ENCODE measurements around the gene SLC2A13. TPM values are rescaled to one million over a fixed set of nuclear protein-coding genes. Genes with fewer than 3 reads are reported as not detected.

The SLC2A13 gene
- total RNA-seq, 2 donors from 2014 or later: 5.9 to 13.7 TPM

DNA sequence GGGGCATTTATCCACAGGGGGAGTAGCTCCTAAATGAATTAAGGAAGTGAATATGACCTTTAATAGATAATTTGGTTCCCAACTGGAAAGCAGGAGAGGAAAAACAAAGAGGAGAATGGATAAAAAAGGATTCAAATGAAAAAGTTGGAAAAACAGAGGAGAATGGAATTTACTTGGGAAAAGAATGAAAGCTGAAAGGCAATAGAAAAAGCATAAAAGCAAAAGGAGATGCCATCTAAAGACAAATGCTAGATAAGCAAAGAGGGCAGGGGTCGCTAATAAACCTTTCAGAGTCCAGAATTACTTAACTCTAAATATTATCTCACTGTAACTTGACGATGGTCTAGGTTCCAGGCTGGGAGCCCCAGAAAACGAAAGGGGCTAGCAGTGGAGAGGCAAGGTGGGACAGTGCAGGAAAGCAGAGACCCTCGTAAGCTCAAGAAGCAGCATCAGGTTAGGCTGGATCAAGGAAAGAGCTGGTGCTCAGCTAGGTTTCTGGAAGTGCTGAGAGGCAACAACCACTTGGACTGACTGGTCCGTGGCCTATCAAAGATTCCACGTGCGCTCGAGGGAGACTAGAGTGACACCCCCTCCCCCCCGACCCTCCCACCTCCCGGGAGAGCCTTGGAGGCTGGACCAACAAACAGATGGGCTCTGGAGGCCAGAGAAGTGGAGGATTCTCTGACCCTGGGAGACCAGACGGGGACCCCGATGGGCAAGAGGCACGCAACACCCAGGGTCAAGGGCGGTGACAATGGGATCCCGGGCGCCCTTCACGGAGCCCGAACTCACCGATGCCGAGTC lies 1.2 kb downstream of the SLC2A13 start:
- Histone ChIP-seq H3K27ac (peak overlapping the region; percentile 74 to 78), H3K4me3 (peak overlapping the region; percentile 69 to 87), H3K9me3 (no peaks in the 10 kb centered on the region), H3K27me3 (replicated peaks; ENCODE audit: insufficient read depth) (no peaks in the 10 kb centered on the region), H3K36me3 (no peaks in the 10 kb centered on the region), H3K4me1 (replicated peaks) (no peaks in the 10 kb centered on the region)
- WGBS: 21% methylated on average over 20 of the region's 20 CpGs
- TF ChIP-seq POLR2A (IDR thresholded peaks at IDR 0.05): no peak
- TF ChIP-seq, protein P1, sequence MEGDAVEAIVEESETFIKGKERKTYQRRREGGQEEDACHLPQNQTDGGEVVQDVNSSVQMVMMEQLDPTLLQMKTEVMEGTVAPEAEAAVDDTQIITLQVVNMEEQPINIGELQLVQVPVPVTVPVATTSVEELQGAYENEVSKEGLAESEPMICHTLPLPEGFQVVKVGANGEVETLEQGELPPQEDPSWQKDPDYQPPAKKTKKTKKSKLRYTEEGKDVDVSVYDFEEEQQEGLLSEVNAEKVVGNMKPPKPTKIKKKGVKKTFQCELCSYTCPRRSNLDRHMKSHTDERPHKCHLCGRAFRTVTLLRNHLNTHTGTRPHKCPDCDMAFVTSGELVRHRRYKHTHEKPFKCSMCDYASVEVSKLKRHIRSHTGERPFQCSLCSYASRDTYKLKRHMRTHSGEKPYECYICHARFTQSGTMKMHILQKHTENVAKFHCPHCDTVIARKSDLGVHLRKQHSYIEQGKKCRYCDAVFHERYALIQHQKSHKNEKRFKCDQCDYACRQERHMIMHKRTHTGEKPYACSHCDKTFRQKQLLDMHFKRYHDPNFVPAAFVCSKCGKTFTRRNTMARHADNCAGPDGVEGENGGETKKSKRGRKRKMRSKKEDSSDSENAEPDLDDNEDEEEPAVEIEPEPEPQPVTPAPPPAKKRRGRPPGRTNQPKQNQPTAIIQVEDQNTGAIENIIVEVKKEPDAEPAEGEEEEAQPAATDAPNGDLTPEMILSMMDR (IDR thresholded peaks at IDR 0.05): no peak
- TF ChIP-seq POLR2AphosphoS5 (IDR thresholded peaks at IDR 0.05): no peak
- DNase-seq (ENCODE audit: low spot score): no peak
- intact Hi-C loops (cut with DNase I): loop anchor here (5.0 kb wide), 2 partner anchors 72 to 118 kb away; partner anchors contain the start of gene LRRK2

DNA sequence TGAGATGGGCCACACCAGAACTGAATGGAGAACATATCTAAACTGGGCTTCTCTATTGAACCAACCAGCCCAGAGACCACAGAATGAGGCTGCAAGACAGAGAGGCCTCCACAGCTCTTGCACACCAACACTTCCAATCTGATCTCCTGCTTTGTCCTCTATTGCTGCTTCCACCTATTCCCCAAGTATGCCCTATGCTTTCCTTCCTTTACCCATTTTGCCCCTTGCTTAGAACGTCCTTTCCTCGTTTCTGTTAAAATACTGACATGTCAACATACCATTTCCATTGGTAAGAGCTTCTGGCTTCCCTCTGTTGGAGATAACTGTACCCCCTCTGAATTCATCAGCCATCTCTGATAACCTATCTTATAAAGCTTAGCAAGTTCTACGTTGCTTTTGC lies 2.8 kb downstream of the SLC2A13 start:
- intact Hi-C loops (cut with DNase I): no loop called here
- no peaks in the 10 kb centered on the region for H3K4me1 ChIP-seq (replicated peaks)
- TF ChIP-seq POLR2AphosphoS5 (IDR thresholded peaks at IDR 0.05): no peak
- TF ChIP-seq, protein P1 (IDR thresholded peaks at IDR 0.05): no peak
- no peak for TF ChIP-seq POLR2A (IDR thresholded peaks at IDR 0.05)
- no peaks in the 10 kb centered on the region for H3K27me3 ChIP-seq (replicated peaks; ENCODE audit: insufficient read depth)
- H3K27ac ChIP-seq: no peak overlapping the region
- no peak for DNase-seq (ENCODE audit: low spot score)
- H3K36me3 ChIP-seq: no peaks in the 10 kb centered on the region
- WGBS: 98% methylated on average over 3 of the region's 3 CpGs
- H3K4me3 ChIP-seq: no peak overlapping the region
- H3K9me3 ChIP-seq: no peaks in the 10 kb centered on the region

DNA sequence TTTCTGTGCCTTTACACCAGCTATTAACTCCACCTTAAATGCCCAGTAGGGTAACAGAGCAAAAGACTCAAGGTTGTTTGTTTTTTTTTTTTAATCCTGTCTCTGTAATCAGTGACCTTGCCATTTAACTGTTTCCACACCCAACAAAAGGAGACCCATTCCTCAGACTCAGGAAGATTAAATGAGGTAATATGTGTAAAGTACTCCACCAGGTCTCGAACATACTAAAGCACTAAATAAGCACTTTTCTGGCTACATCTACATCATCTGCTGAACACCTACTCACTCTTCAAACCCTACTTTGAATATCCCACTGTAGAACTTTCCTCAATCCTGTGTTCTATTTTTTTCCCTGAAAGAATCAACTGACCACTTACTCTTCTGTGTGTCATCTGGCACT lies 4.1 kb downstream of the SLC2A13 start:
- Histone ChIP-seq H3K9me3 (no peaks in the 10 kb centered on the region), H3K36me3 (no peaks in the 10 kb centered on the region), H3K4me1 (replicated peaks) (no peaks in the 10 kb centered on the region), H3K4me3 (no peak overlapping the region), H3K27me3 (replicated peaks; ENCODE audit: insufficient read depth) (no peaks in the 10 kb centered on the region), H3K27ac (no peak overlapping the region)
- intact Hi-C loops (cut with DNase I): no loop called here
- no peak for TF ChIP-seq POLR2AphosphoS5 (IDR thresholded peaks at IDR 0.05)
- no peak for TF ChIP-seq POLR2A (IDR thresholded peaks at IDR 0.05)
- TF ChIP-seq, protein P1 (IDR thresholded peaks at IDR 0.05): no peak
- DNase-seq (ENCODE audit: low spot score): no peak
- 93% methylated on average over 1 of the region's 1 CpG for WGBS

DNA sequence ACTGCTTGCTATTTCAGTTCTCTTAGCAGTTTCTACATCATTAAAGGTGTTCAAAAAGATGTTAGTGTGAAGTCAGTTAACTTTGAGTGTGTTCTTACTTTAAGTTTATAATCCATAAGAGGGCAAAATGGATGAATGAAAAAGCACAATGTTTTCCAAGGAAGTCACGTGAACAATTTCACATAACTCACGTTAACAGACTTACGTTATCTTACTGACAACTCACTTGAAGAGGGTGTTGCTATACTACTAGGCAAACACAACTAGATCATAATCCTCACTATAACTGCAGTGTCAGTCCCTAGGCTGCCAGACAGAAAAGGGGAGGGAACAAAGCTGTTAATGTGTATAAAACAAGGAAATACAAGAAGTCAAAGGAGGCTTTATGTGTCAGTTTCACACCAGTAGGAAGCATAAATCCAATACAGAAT lies 6.4 kb downstream of the SLC2A13 start:
- 27% methylated on average over 3 of the region's 3 CpGs for WGBS
- H3K4me3 ChIP-seq: no peak overlapping the region
- H3K9me3 ChIP-seq: no peaks in the 10 kb centered on the region
- TF ChIP-seq POLR2AphosphoS5 (IDR thresholded peaks at IDR 0.05) (no peak), POLR2A (IDR thresholded peaks at IDR 0.05) (no peak)
- TF ChIP-seq, protein P1 (IDR thresholded peaks at IDR 0.05): no peak
- H3K36me3 ChIP-seq: no peaks in the 10 kb centered on the region
- DNase-seq (ENCODE audit: low spot score): no peak
- intact Hi-C loops (cut with DNase I): no loop called here
- H3K27me3 ChIP-seq (replicated peaks; ENCODE audit: insufficient read depth): no peaks in the 10 kb centered on the region
- H3K4me1 ChIP-seq (replicated peaks): no peaks in the 10 kb centered on the region
- no peak overlapping the region for H3K27ac ChIP-seq
